HAP-1 (cell line): ENCODE data around the gene FOXP1.
"Not testable (repeated sequence)": the region's sequence is repeated elsewhere in the genome, so short reads cannot be mapped to it uniquely, and the experiment has no call there.

ENCODE experiments used
- DNase-seq, 2 experiments: peaks; one replicate each; pipeline ENCODE4 v3.0.0-alpha.2; 2016 to 2020; ENCODE audit warnings: low spot score in 2 of 2
- H3K27me3 ChIP-seq: fragments of 250-450 bp; sonication (Bioruptor Pico); 2 replicates; pipeline ENCODE4 v1.5.1; 2020; ENCODE audit warnings: low read depth, mild to moderate bottlenecking, moderate library complexity
- H3K36me3 ChIP-seq: fragments of 250-450 bp; sonication (Bioruptor Pico); replicated peaks from 2 replicates; pipeline ENCODE4 v1.5.1; 2020; ENCODE audit warnings: mild to moderate bottlenecking
- H3K4me1 ChIP-seq: fragments of 250-450 bp; sonication (Bioruptor Pico); 2 replicates; pipeline ENCODE4 v1.5.1; 2020; ENCODE audit warnings: mild to moderate bottlenecking
- H3K4me3 ChIP-seq: fragments of 250-450 bp; sonication (Bioruptor Pico); 2 replicates; pipeline ENCODE4 v1.5.1; 2020; ENCODE audit warnings: mild to moderate bottlenecking, moderate library complexity
- H3K9me3 ChIP-seq: fragments of 250-450 bp; sonication (Bioruptor Pico); 2 replicates; pipeline ENCODE4 v1.5.1; 2020; ENCODE audit warnings: mild to moderate bottlenecking, moderate library complexity
- in situ Hi-C: fragments of 300-500 bp; cut with MboI; formaldehyde crosslinking; loops from 3 replicates; pipeline ENCODE4 v1.14.3; 2020; ENCODE audit warnings: low sequenced_read_pairs, inconsistent platforms, mixed read lengths

FOXP1 gene

GRCh38 chr3:71030748-71031147 lies 552.8 kb downstream of the FOXP1 start:
- H3K9me3 ChIP-seq: no peaks in the 10 kb centered on the region
- peaks cover 15% of the 10 kb centered on the region for H3K4me1 ChIP-seq
- no peaks in the 10 kb centered on the region for H3K36me3 ChIP-seq
- no peak for DNase-seq
- no peak overlapping the region for H3K4me3 ChIP-seq
- no peaks in the 10 kb centered on the region for H3K27me3 ChIP-seq
- in situ Hi-C loops: no loop called here

- Histone ChIP-seq H3K4me1 (peaks cover 18% of the 10 kb centered on the region), H3K9me3 (no peaks in the 10 kb centered on the region), H3K27me3 (no peaks in the 10 kb centered on the region), H3K36me3 (no peaks in the 10 kb centered on the region), H3K4me3 (no peak overlapping the region)
- in situ Hi-C loops: no loop called here
- no peak for DNase-seq
Measured at GRCh38 chr3:71029770-71030169, 553.8 kb downstream of the FOXP1 start.

GRCh38 chr3:71028802-71029201 lies 554.7 kb downstream of the FOXP1 start:
- peaks cover 27% of the 10 kb centered on the region for H3K4me1 ChIP-seq
- no peaks in the 10 kb centered on the region for H3K27me3 ChIP-seq
- DNase-seq: no peak
- in situ Hi-C loops: no loop called here
- no peaks in the 10 kb centered on the region for H3K9me3 ChIP-seq
- H3K4me3 ChIP-seq: no peak overlapping the region
- no peaks in the 10 kb centered on the region for H3K36me3 ChIP-seq

GRCh38 chr3:71028184-71028583 lies 555.3 kb downstream of the FOXP1 start:
- Histone ChIP-seq H3K27me3 (no peaks in the 10 kb centered on the region), H3K4me3 (no peak overlapping the region), H3K36me3 (no peaks in the 10 kb centered on the region), H3K9me3 (no peaks in the 10 kb centered on the region), H3K4me1 (peaks cover 25% of the 10 kb centered on the region)
- in situ Hi-C loops: no loop called here
- no peak for DNase-seq

- Histone ChIP-seq H3K9me3 (no peaks in the 10 kb centered on the region), H3K36me3 (no peaks in the 10 kb centered on the region), H3K4me3 (no peak overlapping the region), H3K27me3 (no peaks in the 10 kb centered on the region), H3K4me1 (peaks cover 25% of the 10 kb centered on the region)
- no peak for DNase-seq
- in situ Hi-C loops: no loop called here
Measured at GRCh38 chr3:71026634-71027578, 556.6 kb downstream of the FOXP1 start.

- Histone ChIP-seq H3K36me3 (no peaks in the 10 kb centered on the region), H3K27me3 (no peaks in the 10 kb centered on the region), H3K4me1 (peaks cover 25% of the 10 kb centered on the region), H3K4me3 (no peak overlapping the region), H3K9me3 (no peaks in the 10 kb centered on the region)
- in situ Hi-C loops: no loop called here
- no peak for DNase-seq
Measured at GRCh38 chr3:71025516-71025915, 558.0 kb downstream of the FOXP1 start.

- no peaks in the 10 kb centered on the region for H3K36me3 ChIP-seq
- no peaks in the 10 kb centered on the region for H3K27me3 ChIP-seq
- in situ Hi-C loops: no loop called here
- H3K9me3 ChIP-seq: no peaks in the 10 kb centered on the region
- no peak for DNase-seq
- H3K4me3 ChIP-seq: no peak overlapping the region
- H3K4me1 ChIP-seq: peaks cover 25% of the 10 kb centered on the region
Measured at GRCh38 chr3:71025010-71025409, 558.5 kb downstream of the FOXP1 start.

GRCh38 chr3:71022551-71023335 lies 560.8 kb downstream of the FOXP1 start:
- Histone ChIP-seq H3K9me3 (no peaks in the 10 kb centered on the region), H3K36me3 (no peaks in the 10 kb centered on the region), H3K27me3 (no peaks in the 10 kb centered on the region), H3K4me3 (no peak overlapping the region), H3K4me1 (peaks cover 25% of the 10 kb centered on the region)
- in situ Hi-C loops: no loop called here
- DNase-seq: peak; percentile 71 to 93

- H3K27me3 ChIP-seq: no peaks in the 10 kb centered on the region
- peaks cover 12% of the 10 kb centered on the region for H3K4me1 ChIP-seq
- DNase-seq: no peak
- H3K36me3 ChIP-seq: peaks cover 7% of the 10 kb centered on the region
- in situ Hi-C loops: no loop called here
- no peak overlapping the region for H3K4me3 ChIP-seq
- H3K9me3 ChIP-seq: peaks cover 4% of the 10 kb centered on the region; the same call in 1 of the 2 replicates
Measured at GRCh38 chr3:71018799-71019198, 564.7 kb downstream of the FOXP1 start.

- Histone ChIP-seq H3K4me1 (no peaks in the 10 kb centered on the region), H3K27me3 (no peaks in the 10 kb centered on the region), H3K4me3 (no peak overlapping the region), H3K36me3 (peaks cover 13% of the 10 kb centered on the region), H3K9me3 (peaks cover 8% of the 10 kb centered on the region; the same call in 1 of the 2 replicates)
- in situ Hi-C loops: no loop called here
- DNase-seq: no peak
Measured at GRCh38 chr3:71016178-71016845, 567.2 kb downstream of the FOXP1 start.

GRCh38 chr3:71014616-71015015 lies 568.9 kb downstream of the FOXP1 start:
- DNase-seq, H3K4me1 ChIP-seq, in situ Hi-C loops, H3K9me3 ChIP-seq, H3K27me3 ChIP-seq, H3K4me3 ChIP-seq: not testable (repeated sequence)
- H3K36me3 ChIP-seq: peaks cover 13% of the 10 kb centered on the region

- Histone ChIP-seq H3K4me3 (no peak overlapping the region), H3K36me3 (peaks cover 13% of the 10 kb centered on the region), H3K27me3 (no peaks in the 10 kb centered on the region), H3K9me3 (peaks cover 8% of the 10 kb centered on the region; the same call in 1 of the 2 replicates), H3K4me1 (no peaks in the 10 kb centered on the region)
- no peak for DNase-seq
- in situ Hi-C loops: no loop called here
Measured at GRCh38 chr3:71012971-71013370, 570.6 kb downstream of the FOXP1 start.

- Histone ChIP-seq H3K4me3 (no peak overlapping the region), H3K4me1 (peaks cover 5% of the 10 kb centered on the region), H3K36me3 (peaks cover 13% of the 10 kb centered on the region), H3K9me3 (peaks cover 8% of the 10 kb centered on the region; the same call in 1 of the 2 replicates), H3K27me3 (no peaks in the 10 kb centered on the region)
- in situ Hi-C loops: no loop called here
- no peak for DNase-seq
Measured at GRCh38 chr3:71011565-71012287, 571.8 kb downstream of the FOXP1 start.
